COLO829 (cell line): Measurements from ENCODE around the gene KCNIP3.
A peak's percentile ranks its signal among the peaks of the same experiment; 100 is the strongest.

Experiments
- DNase-seq: peaks from one replicate; pipeline ENCODE4 v3.0.0; 2012; ENCODE audit warnings: low spot score

KCNIP3 gene

DNA sequence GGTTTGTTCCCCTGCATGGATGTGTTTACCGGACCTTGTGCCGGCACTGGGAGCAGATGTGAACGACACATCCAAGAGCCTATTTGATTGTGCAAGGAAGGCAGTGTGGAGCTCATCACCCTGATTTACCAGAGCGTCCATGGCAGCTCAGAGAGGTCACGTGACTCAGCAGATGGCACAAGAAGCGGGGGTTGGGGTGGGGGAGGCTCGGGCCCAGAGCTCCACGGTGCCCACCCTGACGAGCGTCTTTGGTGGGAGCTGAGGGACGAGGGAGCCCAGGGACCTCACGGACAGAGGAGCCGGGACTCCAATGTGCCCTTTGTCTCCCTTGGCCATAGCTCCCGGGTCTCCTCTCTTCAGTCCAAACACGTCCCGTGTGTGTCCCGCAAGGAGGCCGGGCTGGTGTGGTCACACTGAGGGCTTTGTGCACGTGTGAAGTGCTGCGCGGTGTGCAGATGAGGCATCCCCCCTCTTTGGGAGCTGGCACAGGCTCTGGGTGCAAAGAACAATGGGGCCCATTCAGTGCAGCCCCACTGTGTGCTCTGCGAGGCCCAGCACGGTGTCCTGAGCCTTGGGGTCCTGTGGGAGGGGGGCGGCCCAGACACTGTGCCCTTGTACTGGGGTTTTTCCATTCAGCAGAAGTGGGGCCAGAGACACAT lies 15.5 kb downstream of the KCNIP3 start:
- no peak for DNase-seq

DNA sequence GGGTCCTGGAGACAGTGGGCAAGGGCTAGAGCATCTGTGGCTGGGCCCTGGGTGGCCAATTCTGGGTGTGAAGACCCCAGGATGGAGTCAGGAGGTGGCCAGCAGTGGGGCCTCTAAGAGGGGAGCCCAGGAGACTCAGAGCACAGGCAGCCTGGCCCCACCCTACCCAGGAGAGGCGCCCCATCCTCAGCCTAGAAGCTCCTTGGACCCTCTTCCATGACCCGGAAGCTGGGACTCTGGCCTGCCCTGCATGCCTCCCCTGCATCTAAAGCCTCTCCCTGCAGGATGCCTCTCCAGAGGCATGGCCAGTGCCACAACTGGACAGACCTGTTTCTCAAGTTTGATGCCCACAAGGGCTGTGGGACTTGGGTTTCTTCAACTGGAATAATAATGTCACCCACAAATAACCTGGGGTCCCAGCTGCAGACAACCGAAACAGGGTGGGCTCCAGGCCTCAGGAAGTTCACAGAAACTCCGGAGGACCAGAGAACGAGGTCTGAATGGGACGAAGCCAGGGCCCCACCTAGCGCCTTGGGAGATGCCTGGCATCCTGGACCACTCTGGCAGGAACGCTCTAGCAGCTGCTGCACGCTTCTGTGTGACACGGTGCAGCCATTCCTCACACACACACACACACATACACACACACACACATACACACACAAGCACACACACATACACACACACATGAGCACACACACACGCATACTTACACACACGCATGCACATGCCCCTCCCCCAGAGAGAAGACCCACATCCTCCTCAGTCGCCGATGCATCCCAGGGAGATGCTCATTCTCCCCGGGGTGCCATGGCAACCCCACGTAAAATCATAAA lies 16.4 kb downstream of the KCNIP3 start:
- no peak for DNase-seq

DNA sequence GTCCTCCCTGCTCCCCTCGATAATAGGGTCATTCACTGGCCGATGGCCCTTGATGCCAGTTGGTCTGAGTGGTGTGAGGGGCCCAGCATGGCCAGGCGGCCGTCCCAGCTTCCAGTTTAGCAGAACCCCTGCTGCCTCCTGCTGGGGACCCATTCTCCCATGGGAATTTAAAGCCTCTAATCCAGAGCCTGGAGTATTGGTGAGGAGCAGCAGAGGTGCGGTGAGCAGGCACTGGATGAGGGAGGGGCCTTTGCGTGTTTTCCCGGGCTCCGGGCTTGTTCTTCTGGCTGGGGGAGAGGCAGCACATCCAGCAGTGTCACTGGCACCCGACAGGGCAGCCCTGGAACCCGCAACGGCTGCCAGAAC lies 17.4 kb downstream of the KCNIP3 start:
- DNase-seq = no peak

DNA sequence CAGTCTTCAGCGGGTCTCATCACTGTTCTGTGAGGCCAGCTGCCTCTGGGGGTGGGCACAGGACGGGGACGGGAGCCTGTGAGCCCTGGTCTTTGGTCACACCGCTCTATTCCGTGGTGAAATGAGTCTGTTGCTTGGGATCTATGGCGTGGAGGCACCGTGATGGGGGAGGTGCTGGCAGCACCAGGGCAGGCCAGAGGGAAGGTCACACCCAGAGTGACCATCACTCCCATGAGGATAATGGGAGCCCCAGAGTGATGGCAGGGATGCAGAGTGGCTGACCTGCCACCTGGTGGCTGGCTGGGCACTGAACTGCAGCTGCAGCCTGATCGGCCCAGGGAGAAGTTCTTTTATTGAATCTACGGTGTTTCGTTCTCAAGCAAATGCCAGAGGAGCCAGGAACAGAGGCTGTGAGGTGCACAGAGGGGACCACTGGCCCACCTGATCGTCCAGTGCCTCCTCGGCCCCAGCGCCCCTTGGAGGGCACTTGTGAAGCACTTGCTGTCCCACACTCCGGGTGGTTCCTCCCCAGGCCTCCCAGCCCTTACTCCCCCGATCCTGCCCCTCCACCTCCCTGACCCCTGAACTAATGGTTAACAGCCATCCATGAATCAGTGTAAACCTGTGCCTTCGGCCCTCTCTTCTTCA lies 17.9 kb downstream of the KCNIP3 start:
- DNase-seq = peak; percentile 20

DNA sequence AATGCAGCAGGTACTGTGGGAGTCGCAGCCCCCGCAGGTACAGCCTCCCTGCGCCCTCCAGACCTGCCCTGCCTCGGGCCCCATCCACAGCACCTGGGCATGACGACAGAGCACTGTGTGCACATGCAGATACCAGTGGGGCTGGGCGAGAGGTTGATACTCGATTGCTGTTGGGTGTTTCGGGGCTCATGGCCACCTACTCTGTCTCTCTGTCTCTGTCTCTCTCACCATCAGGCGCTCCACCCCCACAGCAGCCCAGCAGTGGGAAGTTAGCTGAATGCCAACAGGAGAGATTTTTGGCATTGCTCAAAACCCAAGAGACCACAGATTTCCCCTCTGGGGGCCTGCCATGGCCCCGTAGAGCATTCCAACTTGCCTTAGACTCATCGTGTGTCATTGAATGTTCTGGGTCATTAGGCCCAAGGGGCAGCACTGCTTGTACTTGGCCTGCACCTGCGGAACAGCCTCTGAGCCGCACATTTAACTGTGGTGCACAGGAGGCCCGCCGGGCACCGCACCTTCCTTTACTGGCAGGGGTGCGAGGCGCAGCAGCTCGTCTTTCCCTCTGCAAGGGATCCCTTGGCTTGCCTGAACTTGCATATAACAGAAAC lies 18.8 kb downstream of the KCNIP3 start:
- DNase-seq = no peak

DNA sequence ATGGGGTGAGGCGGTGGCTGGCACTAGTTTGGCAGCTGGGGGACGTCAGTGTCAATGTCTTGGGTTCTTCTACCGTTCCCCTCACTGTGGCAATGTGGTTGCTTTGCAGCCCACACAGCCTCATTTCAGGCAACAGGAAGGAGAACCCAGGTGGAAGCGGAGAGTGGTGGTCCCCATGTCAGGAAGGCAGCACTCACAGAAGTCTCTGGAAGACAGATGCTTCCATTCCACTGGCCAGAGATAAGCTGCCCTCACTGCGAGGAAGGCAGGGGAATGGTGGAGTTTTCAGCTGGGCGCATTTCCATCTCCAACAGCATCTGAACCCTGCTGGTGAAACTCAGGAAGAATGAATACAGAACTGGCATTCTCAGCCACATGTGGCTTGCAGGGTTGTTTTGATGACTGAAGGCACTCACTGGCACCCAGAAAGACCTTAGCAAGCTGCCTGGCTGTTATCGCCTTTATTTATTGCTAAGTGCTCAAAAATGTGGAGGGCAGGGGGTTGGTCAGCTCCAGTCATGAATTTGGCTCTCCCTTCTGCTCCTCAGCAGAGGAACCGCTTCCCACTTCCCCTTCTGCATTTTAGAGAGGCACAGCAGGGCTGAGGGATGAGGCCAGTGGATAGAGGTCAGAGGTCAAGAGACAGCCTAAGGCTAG lies 19.4 kb downstream of the KCNIP3 start:
- DNase-seq = no peak

DNA sequence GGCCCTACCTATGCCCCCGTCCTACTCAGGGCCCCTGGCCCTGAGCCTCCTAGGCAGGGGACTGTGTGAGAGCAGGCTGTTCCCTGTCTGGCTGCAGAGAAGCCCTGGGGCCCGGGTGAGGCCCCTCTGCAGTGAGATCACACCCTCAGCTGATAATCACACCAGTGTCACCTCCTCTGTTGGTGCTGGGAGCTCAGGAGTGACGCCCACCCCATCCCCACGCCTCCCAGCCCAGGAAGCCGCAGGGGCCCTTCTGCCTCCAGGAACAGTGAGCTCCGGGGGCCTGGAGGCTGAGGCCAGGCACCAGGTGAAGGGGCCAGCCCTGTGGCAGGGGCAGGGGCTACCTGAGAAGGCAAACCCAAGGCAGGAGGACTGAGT lies 20.0 kb downstream of the KCNIP3 start:
- DNase-seq = no peak

DNA sequence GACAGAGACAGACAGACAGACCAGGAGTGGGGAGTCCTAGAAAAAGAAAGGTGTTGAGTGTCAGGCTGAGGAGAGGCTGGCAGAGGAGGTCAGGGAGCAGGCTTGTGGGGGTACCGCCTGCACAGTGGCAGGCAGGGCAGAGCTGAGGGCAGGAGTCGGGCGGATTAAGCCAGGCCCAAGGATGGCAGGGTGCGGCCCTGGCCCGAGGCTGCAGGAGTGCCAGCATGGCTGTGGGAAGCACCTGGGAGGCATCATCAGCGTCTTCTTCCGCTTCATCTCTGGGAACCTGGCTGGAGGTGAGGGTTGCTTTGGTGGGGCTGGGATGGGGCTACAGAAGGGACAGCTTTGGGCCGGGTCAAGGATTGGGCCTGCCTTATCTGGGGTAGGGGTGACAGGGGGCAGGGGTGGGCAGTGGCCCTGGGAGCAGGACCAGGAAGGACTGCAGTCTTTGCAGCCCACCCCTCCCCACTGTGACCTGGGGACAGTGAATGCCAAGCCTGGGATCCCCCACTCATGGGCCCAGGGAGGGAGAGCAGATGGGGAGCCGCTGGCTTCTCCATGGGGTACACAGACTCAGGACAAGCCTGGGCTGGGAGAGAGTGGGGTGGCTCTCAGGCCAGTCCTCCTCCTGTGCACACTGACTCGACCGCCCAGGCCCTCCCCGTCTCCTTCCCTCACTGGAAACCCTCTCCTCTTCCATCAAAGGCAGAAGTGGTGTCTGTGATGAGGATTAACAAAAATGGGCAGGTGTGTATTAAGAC lies 20.7 kb downstream of the KCNIP3 start:
- no peak for DNase-seq

DNA sequence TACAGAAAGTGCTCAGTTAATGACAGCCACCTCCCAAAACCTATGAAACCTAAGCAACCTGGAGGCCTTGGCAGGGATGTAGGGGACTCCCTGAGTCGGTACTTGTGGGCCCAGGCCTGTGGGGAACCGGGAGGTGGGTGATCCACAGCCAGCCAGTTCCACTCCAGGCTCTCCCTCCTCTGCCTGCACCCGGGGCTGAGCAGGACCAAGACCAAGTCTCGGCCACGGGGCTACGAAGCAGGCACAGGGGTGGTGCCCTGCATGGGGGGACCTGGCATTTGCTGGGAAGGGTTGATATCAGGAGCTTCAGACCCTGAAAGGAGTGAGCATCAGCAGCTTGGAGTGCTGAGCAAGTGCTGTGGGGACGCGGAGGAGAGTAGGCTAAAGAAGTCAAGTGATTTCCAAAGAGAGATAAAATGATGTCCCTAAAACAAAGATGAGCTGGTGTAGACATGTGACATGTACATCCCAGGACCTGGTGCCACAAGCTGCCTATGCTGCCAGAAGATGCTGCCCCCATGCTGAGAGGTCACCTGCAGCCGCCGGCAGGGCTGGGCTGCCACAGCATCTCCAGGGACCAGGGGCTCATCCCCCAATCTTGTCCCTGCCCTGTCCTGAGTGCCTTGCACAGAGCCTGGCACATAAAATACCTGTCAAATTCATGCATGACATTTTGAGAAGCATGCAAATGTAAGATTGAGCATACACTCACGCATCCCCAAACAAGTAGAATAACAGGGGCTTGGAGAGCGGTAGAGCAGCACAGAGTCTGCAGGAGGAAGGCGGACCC lies 21.5 kb downstream of the KCNIP3 start:
- no peak for DNase-seq

DNA sequence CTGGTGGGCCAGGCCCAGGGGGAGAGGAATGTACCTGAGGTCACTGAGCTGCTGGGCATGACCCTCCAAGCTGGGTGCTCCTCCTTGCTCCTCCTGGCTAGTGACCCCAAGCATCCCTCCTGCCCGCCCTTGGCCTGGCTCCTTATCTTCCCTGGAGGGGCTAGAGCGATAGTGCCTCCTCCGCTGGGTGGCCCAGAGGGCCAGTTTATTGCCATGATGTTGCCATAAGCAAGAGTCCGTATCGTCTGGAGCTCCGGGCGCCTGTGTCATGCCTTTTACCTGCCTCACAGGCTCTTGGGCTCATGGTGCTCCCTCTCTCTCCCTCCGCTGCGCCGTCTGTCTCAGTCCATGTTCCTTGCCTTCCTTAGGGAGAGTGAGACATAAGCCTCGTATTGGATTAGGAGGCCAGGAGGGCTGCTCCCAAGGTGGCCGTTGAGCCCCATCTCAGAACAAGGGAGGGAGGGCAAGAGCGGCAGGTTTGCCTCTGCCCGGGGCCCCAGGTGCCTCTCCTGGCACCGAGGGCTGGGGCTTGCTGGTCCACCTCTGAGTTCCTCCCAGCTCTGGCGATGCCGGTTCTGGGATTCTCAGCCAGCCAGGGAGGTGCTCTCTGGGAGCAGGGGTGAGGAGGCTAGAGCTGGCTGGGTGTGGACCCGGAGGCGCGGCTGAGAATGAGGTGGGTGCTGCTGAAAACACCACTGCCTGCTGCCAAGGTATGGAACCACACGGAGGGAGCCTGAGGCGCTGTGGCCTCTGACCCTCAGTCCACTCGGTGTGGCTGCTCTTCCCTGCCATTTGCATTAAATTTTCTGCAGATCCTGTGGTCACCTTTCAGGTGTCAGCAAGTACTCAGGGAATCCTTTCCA lies 22.6 kb downstream of the KCNIP3 start:
- no peak for DNase-seq

DNA sequence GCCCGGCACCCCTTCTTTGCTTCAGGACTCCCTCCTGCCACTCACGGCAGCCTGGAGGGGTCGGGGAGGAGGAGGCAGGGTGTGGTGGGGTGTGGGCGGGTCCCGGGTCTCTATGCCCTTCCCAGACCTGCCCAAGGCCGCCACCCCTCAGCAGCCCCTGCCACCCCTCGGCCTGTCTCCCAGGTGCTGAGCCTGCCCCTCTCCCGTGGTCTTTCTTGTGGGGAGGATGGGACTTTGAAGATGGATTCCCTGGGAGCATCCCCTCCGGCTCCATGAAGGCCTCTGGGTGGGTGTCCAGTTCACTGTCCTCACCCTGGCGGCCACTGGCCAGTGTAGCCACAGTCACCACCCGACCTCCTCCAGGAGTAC lies 23.2 kb downstream of the KCNIP3 start:
- no peak for DNase-seq

DNA sequence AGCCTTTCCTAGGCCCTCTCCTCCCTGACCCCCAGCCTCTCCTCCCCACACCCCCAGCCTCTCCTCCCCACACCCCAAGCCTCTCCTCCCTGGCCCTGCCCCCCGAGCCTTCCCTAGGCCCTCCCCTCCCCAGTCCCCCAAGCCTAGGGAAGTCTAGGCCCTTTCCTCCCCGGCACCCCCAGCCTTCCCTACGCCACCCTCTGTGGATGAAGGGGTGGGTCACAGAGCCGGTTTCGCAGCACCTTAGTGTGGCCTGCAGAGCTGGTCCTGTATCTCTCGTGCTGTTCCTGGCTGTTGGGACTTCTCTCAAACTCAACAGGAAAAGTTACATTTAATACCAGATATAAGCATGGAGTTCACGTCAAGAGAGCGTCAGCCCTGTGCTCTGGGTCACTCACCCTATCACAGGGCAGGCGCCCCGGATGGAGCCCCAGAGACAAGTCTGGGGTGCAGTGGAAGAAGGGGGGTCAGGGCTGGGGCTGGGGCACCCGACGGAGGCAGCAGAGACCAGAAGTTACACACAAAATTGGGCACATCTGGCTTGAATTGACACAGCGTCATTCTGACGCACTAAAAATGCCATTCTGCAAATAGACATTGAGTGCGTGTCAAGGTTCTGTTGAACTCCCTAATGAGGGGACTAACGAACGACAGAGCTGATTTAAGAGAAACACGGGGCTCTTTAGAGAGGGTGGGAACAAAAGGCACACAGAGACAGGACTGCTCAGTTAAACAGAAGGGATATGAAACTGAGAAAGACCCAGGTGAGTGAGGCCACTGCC lies 24.0 kb downstream of the KCNIP3 start:
- no peak for DNase-seq

DNA sequence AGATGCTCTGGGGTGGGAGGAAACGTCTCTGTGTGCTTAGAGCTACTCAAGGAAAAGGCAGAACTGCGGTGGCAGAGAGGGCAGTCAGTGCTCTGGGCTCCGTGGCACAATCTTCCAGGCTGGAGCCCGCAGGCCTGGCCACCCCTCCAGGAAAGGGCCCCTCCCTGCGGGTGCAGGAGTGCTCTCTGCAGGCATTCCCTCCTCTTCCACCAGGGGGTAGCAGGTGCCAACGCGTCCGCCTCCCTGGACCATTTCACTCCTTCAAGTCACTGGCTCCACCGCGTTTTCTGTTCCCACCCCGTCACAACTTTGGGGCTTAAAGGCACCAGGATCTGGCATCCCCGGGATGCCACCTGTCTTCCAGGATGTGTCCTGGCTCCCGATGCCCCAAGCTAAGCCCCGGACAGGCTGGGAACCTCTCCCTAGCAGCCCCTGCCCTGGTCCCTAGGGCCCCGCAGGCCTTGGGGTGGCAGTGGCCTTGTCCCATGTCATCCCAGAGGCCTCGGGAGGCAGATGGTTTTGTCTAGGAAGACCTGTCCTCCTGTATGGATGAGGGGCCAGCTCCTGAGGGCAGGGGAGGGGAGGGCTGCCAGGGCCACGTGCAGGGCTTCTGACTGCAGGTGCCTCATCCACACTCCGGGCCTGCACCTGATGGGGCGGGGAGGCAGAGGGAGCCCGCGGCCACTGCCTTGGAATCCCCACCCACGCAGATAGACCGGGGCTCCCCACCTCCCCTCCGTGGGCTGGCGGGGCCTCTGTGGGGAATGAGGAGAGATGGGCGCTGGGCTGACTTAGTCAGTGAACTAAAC lies 26.4 kb downstream of the KCNIP3 start:
- DNase-seq = peak; percentile 17

DNA sequence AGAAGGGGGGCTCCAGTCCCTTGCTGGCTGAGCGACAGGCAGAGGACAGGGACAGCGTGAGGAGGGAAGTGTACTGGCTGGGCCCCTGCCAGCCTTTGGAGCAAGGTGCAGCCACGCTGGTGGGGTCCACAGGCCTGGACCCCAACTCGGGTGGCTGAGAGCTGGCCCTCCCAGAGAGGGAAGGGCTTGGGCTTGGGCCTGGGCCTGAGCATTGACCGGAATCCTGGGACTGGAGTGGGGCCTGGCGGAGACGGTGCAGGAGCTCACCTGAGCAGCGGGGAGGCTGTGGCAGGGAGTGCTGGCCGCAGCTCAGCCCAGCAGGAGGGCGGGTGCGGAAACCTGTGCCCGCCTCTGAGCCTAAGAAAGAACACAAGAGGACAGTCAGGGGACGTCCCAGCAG lies 27.9 kb downstream of the KCNIP3 start:
- DNase-seq = no peak

DNA sequence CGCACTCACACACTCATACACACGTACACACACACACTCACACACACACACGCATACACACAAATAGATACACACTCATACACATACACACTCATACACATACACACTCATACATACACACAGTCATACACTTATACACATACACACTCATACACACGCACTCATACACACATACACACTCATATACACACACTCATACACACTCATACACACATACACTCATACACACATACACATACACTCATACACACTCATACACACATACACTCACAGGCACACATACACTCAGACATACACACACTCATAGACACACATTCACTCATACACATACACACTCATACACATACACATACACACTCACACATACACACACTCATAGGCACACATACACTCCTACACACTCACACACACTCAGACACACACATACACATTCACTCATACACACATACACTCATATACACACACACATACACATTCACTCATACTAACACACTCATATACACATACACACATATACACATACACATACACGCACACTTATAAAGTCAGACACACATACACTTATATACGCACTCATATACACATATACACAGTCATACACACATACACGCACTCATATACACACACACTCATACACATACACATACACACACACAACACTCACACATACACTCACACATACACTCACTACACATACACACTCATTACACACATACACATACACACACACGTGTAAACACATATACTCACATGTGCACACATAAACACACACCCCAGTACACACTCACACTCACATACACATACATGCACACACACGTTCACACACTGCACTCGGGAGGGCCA lies 28.7 kb downstream of the KCNIP3 start:
- DNase-seq = no peak

DNA sequence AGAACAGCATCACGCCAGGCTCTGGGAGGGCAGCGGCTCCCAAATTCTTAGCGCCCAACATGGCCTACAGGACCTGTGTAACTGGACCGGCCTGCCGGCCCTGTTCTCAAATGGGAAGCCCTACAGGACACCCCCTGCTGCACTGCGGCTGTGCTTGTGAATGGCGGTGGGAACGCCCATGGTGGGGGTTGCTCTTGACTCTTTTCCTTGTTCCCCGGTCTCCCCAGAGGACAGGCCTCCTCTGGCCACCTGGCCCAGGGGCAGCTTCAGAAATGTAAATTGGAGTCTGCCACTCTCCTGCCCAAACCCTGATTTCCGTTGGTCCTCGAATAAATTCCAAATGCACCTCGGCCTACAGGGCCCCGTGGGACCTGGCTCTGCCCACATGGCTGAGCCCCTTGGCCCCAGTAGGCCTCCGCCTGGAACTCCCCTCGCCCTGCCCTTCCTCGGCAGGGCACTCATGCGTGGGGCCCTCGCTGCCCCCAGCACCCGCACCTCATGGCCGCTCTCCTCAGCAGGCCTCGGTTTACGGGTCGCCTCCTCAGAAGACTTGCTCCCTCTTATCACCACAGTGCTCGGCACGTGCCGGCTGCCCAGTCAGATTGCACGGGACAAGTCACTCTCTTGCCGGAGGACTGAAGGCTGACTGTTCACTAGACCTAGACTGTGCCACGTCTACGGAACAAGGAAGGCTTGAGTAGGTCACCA lies 29.4 kb downstream of the KCNIP3 start:
- DNase-seq = no peak

DNA sequence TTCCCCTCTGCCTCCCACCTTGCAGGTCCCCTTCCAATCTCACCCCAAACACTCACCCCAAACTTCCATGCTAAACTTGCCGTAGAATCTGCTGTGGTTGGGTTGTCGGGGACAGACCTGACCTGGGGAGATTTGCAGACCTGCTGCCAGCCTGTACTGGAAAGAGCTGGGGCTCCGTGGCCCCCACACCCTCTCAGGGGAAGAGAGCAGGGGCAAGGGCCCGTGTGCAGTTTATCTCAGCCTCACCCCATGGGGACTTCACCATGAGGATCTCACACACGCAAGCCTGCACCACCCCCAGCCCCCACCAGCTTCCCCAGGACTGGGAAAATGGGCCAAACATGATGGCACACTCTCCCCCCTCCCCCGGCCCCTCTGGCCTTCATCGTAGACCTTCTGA lies 30.7 kb downstream of the KCNIP3 start:
- no peak for DNase-seq
